Astrocyte of the cerebellum (primary cell): ENCODE measurements around the gene CRTC1.
A peak's percentile ranks its signal among the peaks of the same experiment; 100 is the strongest.

Experiments
- DNase-seq: peaks from one replicate; pipeline ENCODE4 v3.0.0-alpha.2; 2011; ENCODE audit warnings: low read depth
- H3K4me3 ChIP-seq: 2 replicates; pipeline ENCODE4 v1.5.1; 2011; ENCODE audit warnings: mild to moderate bottlenecking, low read depth, low read length, moderate library complexity
- CTCF ChIP-seq: IDR thresholded peaks from 2 replicates; pipeline ENCODE4 v1.5.1; 2012; ENCODE audit warnings: low read length, low read depth, moderate library complexity, mild to moderate bottlenecking; ENCODE audit errors: missing control alignments
- in situ Hi-C: cut with HindIII; loops from 2 replicates; pipeline ENCODE4 v1.10.0; 2017; ENCODE audit warnings: low sequenced_read_pairs

Gene CRTC1

GRCh38 chr19:18742838-18743783 lies 59.6 kb downstream of the CRTC1 start:
- peak; percentile 38 for DNase-seq
- no peak for TF ChIP-seq CTCF
- H3K4me3 ChIP-seq, result no peak overlapping the region
- in situ Hi-C loops, result no loop called here

DNA sequence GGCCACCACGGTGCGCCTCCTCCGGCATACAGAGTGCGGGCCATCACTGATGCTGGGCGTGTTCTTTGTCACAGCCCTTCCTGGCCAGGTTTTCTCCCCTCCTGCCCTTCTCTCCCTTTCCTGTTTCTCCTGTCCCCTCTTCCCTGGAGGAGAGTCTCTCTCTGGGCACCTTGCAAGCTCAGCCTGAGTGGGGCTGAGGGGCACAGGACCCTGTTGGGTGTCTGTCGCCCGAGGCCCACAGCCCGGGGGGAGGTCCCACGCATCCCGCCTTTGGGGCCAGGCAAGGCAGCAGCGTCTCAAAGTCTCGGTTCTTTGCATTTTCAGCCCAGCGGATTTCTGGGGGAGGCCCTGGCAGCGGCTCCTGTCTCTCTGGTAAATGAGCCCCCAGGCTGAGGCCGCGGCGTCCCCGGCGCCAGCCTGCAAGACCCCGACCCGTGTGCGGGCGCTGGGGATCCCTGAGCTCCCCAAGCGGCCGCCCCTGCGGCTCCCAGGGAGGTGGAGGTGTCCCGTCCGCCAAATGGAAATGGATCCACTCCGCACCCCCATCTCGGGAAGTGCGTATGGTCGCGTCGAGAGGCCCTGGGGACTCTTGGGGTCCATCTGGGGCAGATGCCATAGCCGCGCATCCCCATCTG lies 60.4 kb downstream of the CRTC1 start:
- H3K4me3 ChIP-seq, result no peak overlapping the region
- no peak for TF ChIP-seq CTCF
- in situ Hi-C loops, result no loop called here
- no peak for DNase-seq

DNA sequence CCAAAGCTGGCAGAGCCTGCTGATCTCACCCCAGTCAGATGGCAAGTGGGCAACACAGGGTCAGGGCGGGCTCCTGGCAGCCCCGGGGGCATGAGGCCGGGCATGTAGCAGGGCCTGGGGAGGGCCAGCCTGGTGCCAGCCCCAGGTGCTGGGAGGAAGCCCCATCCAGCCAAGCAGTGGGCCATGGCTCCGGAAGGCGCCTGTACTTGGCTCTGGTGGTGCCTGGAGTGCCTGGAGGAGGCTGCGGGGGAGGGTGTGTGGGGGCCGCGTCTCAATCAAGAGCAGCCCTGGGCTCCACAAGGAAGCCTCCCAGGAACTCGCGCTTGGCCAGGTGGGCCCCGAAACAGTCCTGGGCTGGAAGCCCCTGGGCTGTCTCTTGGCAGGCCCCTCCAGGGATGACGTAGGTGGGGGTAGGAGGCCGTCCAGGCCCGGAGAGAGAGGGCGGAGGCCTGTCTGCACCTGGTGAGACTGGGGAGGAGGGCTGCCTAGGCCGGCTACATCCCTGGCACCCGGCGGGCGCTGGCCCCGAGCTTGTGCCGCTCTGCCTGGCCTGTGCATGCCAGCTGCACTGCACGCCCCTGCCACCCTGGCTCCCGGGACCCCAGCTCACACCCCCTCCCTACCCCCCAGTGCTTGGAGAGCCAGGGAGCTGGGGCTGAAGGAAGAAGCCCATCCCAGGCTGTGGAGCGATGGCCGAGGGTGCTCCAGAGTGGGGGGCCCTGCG lies 61.7 kb downstream of the CRTC1 start:
- H3K4me3 ChIP-seq, result no peak overlapping the region
- no peak for DNase-seq
- TF ChIP-seq CTCF, result no peak
- in situ Hi-C loops, result loop anchor here (5.0 kb wide), 1 partner anchor 73 kb away; no protein-coding TSS in a partner anchor

- no peak for DNase-seq
- TF ChIP-seq CTCF, result no peak
- H3K4me3 ChIP-seq, result no peak overlapping the region
- in situ Hi-C loops, result loop anchor here (5.0 kb wide), 1 partner anchor 74 kb away; no protein-coding TSS in a partner anchor
These were observed 62.5 kb downstream of the CRTC1 start for GRCh38 chr19:18745931-18746330.

GRCh38 chr19:18746401-18747325 lies 63.2 kb downstream of the CRTC1 start:
- no peak overlapping the region for H3K4me3 ChIP-seq
- no peak for TF ChIP-seq CTCF
- DNase-seq, result no peak
- in situ Hi-C loops, result loop anchor here (5.0 kb wide), 1 partner anchor 74 kb away; no protein-coding TSS in a partner anchor
